IMR-90 (cell line): ENCODE results near the gene LINC01488. TPM values are rescaled to one million over a fixed set of nuclear protein-coding genes. Genes with fewer than 3 reads are reported as not detected.

Experiments
- ATAC-seq: fragments of 200-7000 bp; cut with Tn5 transposase; 2 replicates; pipeline ENCODE4 v1.9.1; 2020; ENCODE audit warnings: low read depth, mild to moderate bottlenecking, moderate library complexity
- BruUV-seq: library from RNA; stranded (reverse); fragments of 400-500 nt; replicated peaks from 2 replicates; lab custom pipeline; 2021; lab: Mats Ljungman, UMichigan
- CTCF ChIA-PET: fragments of 300-600 bp; formaldehyde crosslinking; extraction: SDS; loops from one replicate; lab custom pipeline; 2021; ENCODE audit warnings: antibody characterized with exemption; lab: Yijun Ruan, JAX
- POLR2A ChIA-PET: fragments of 300-600 bp; sonication (Branson Sonifier 250); formaldehyde crosslinking; loops from one replicate; lab custom pipeline; 2022; ENCODE audit warnings: antibody characterized with exemption; ENCODE audit not compliant: unreplicated experiment; lab: Charles Lee
- DNase-seq: peaks from one replicate; pipeline ENCODE4 v3.0.0; 2013
- H2AFZ ChIP-seq: replicated peaks from 2 replicates; pipeline ENCODE3; 2013; ENCODE audit warnings: low read length, mild to moderate bottlenecking; ENCODE audit not compliant: poor library complexity
- H2AK5ac ChIP-seq: 2 replicates; pipeline ENCODE4 v1.6.1; 2013; ENCODE audit warnings: low read depth, low read length, inconsistent platforms
- H2AK9ac ChIP-seq: replicated peaks from 2 replicates; pipeline ENCODE3; 2013; ENCODE audit warnings: mild to moderate bottlenecking, low read depth, low read length, moderate library complexity; ENCODE audit not compliant: poor library complexity
- H2BK120ac ChIP-seq: 2 replicates; pipeline ENCODE4 v1.6.1; 2013; ENCODE audit warnings: low read depth, low read length, inconsistent platforms
- H2BK15ac ChIP-seq: 3 replicates; pipeline ENCODE4 v1.6.1; 2013; ENCODE audit warnings: low read depth, low read length, inconsistent platforms
- H2BK20ac ChIP-seq: 2 replicates; pipeline ENCODE4 v1.6.1; 2013; ENCODE audit warnings: low read depth, mild to moderate bottlenecking, inconsistent platforms, low read length, moderate library complexity
- H2BK5ac ChIP-seq: 2 replicates; pipeline ENCODE4 v1.6.1; 2013; ENCODE audit warnings: mild to moderate bottlenecking, low read depth, low read length, inconsistent platforms; ENCODE audit not compliant: poor library complexity, severe bottlenecking
- H3K14ac ChIP-seq: replicated peaks from 2 replicates; pipeline ENCODE4 v1.6.1; 2013; ENCODE audit warnings: low read depth, low read length, inconsistent platforms
- H3K18ac ChIP-seq: 2 replicates; pipeline ENCODE4 v1.6.1; 2013; ENCODE audit warnings: low read depth, low read length, control low read depth
- H3K23ac ChIP-seq: 2 replicates; pipeline ENCODE4 v1.6.1; 2013; ENCODE audit warnings: low read depth, low read length, inconsistent platforms
- H3K27ac ChIP-seq: 2 replicates; pipeline ENCODE4 v1.5.1; 2013; ENCODE audit warnings: mild to moderate bottlenecking, control low read depth, low read length; ENCODE audit not compliant: insufficient read depth
- H3K27me3 ChIP-seq: 2 replicates; pipeline ENCODE4 v1.6.1; 2013; ENCODE audit warnings: low read length; ENCODE audit not compliant: control insufficient read depth, insufficient read depth
- H3K36me3 ChIP-seq: 2 replicates; pipeline ENCODE4 v1.6.1; 2013; ENCODE audit warnings: low read length, mixed read lengths; ENCODE audit not compliant: control insufficient read depth, insufficient read depth
- H3K4ac ChIP-seq: 2 replicates; pipeline ENCODE4 v1.6.1; 2013; ENCODE audit warnings: low read depth, low read length, inconsistent platforms
- H3K4me1 ChIP-seq: 2 replicates; pipeline ENCODE4 v1.6.1; 2013; ENCODE audit warnings: low read length, mixed read lengths; ENCODE audit not compliant: control insufficient read depth, insufficient read depth
- H3K4me2 ChIP-seq: 2 replicates; pipeline ENCODE4 v1.6.1; 2013; ENCODE audit warnings: low read depth, mild to moderate bottlenecking, control low read depth, low read length, moderate library complexity
- H3K4me3 ChIP-seq: 2 replicates; pipeline ENCODE4 v1.5.1; 2013; ENCODE audit warnings: low read depth, mild to moderate bottlenecking, control low read depth, low read length, moderate library complexity; ENCODE audit not compliant: insufficient read depth
- H3K56ac ChIP-seq: 2 replicates; pipeline ENCODE4 v1.6.1; 2013; ENCODE audit warnings: low read length, inconsistent platforms; ENCODE audit not compliant: insufficient read depth; ENCODE audit errors: extremely low read depth
- H3K79me1 ChIP-seq, 2 experiments: 2 replicates each; pipeline ENCODE4 v1.6.1; 2013; ENCODE audit warnings: low read length in 2 of 2, inconsistent platforms in 1 of 2, low read depth in 1 of 2
- H3K9ac ChIP-seq: 2 replicates; pipeline ENCODE4 v1.6.1; 2013; ENCODE audit warnings: low read depth, low read length, control low read depth
- H3K9me1 ChIP-seq: 2 replicates; pipeline ENCODE4 v1.6.1; 2013; ENCODE audit warnings: low read length, inconsistent platforms; ENCODE audit not compliant: insufficient read depth
- H3K9me3 ChIP-seq: 2 replicates; pipeline ENCODE4 v1.6.1; 2013; ENCODE audit warnings: low read length; ENCODE audit not compliant: control insufficient read depth, insufficient read depth
- H4K20me1 ChIP-seq: 2 replicates; pipeline ENCODE4 v1.6.1; 2013; ENCODE audit warnings: low read length, inconsistent platforms; ENCODE audit not compliant: insufficient read depth
- H4K5ac ChIP-seq: 2 replicates; pipeline ENCODE4 v1.6.1; 2013; ENCODE audit warnings: mild to moderate bottlenecking, low read depth, low read length, control low read depth
- H4K8ac ChIP-seq, 2 experiments: 2 replicates each; pipeline ENCODE4 v1.6.1; 2013; ENCODE audit warnings: low read depth in 2 of 2, low read length in 2 of 2, control low read depth in 1 of 2, inconsistent platforms in 1 of 2
- H4K91ac ChIP-seq: 2 replicates; pipeline ENCODE4 v1.6.1; 2013; ENCODE audit warnings: low read depth, low read length, inconsistent platforms; ENCODE audit not compliant: insufficient read depth
- MAFK ChIP-seq: IDR thresholded peaks from 2 replicates; pipeline ENCODE4 v1.6.1; 2012; ENCODE audit warnings: low read depth, low read length, improper control_type of control experiment
- MXI1 ChIP-seq: IDR thresholded peaks from 2 replicates; pipeline ENCODE4 v1.6.1; 2012; ENCODE audit warnings: low read depth, mild to moderate bottlenecking, low read length, moderate library complexity, borderline replicate concordance
- RAD21 ChIP-seq: IDR thresholded peaks from 2 replicates; pipeline ENCODE4 v1.6.1; 2012; ENCODE audit warnings: low read length, improper control_type of control experiment
- RCOR1 ChIP-seq: IDR thresholded peaks from 2 replicates; pipeline ENCODE4 v1.6.1; 2012; ENCODE audit warnings: mild to moderate bottlenecking, low read length, improper control_type of control experiment; ENCODE audit not compliant: insufficient replicate concordance
- WGBS, 2 experiments: methylation state at CpG; one replicate each; pipeline versions ENCODE4 v1.1.5 to v1.1.7; 2013; ENCODE audit warnings: missing lambda C conversion rate in 2 of 2; ENCODE audit not compliant: insufficient read length in 1 of 2; ENCODE audit errors: extremely low coverage in 2 of 2; 5-methylcytosine and 5-hydroxymethylcytosine counted together
- dilution Hi-C: fragments of 300-500 bp; cut with HindIII; formaldehyde crosslinking; loops from one replicate; pipeline ENCODE4 v1.14.3; 2018; ENCODE audit warnings: low sequenced_read_pairs; ENCODE audit not compliant: unreplicated experiment
- in situ Hi-C: fragments of 300-500 bp; cut with MboI; formaldehyde crosslinking; loops from 3 replicates; pipeline ENCODE4 v1.14.3; 2019; ENCODE audit warnings: low sequenced_read_pairs, inconsistent platforms, mixed read lengths
- intact Hi-C: fragments of 100-400 bp; cut with micrococcal nuclease; formaldehyde crosslinking; loops from 2 replicates; pipeline ENCODE4 v1.10.0; 2022
- polyA plus RNA-seq, 3 experiments: library from polyadenylated mRNA; depleted of rRNA; stranded (reverse); fragments of >200 nt; gene quantifications; 2 replicates each; pipeline ENCODE4 v1.2.3, GENCODE V29; 2012; ENCODE audit warnings: low replicate concordance in 1 of 3
- total RNA-seq: library from RNA; depleted of rRNA; stranded (reverse); fragments of >200 nt; gene quantifications from 2 replicates; pipeline ENCODE4 v1.2.3, GENCODE V29; 2012

Gene LINC01488
- total and polyA plus RNA-seq, 2 of the 4 experiments (the other 2 are of a cell fraction) = not detected

GRCh38 chr11:69450857-69451220, 30.6 kb upstream of the LINC01488 start:
- Histone ChIP-seq H3K18ac (no peak overlapping the region), H3K56ac (no peak overlapping the region), H3K4ac (no peak overlapping the region), H3K79me1 (no peaks in the 10 kb centered on the region), H2AFZ (no peak overlapping the region), H4K20me1 (no peaks in the 10 kb centered on the region), H4K5ac (no peak overlapping the region), H3K23ac (no peak overlapping the region), H3K14ac (no peak overlapping the region), H3K4me3 (no peak overlapping the region), H2BK120ac (no peak overlapping the region), H3K36me3 (no peaks in the 10 kb centered on the region), H2BK15ac (no peak overlapping the region), H3K4me2 (no peak overlapping the region), H3K4me1 (peaks cover 9% of the 10 kb centered on the region), H2AK5ac (0 out of 2 replicates have a peak overlapping the region, but pooled peaks have one; percentile 9), H2BK20ac (no peak overlapping the region), H3K27ac (no peak overlapping the region), H3K9ac (no peak overlapping the region), H4K91ac (no peak overlapping the region), H2BK5ac (no peak overlapping the region), H3K9me1 (peaks cover 9% of the 10 kb centered on the region; the same call in 1 of the 2 replicates), H2AK9ac (peak overlapping the region; percentile 37), H4K8ac (no peak overlapping the region), H3K9me3 (no peaks in the 10 kb centered on the region), H3K27me3 (no peaks in the 10 kb centered on the region)
- ChIA-PET CTCF (no interaction called here), POLR2A (no interaction called here)
- ATAC-seq = no peak
- 100% methylated on average over 4 of the region's 6 CpGs; no CpG with 5 or more reads in 1 of the 2 experiments for WGBS, 2 experiments
- in situ Hi-C loops (no loop called here), dilution Hi-C loops (no loop called here), intact Hi-C loops (no loop called here)
- BruUV-seq = no TSS peak
- DNase-seq = no peak
- TF ChIP-seq RCOR1 (no peak), RAD21 (no peak), MXI1 (no peak), MAFK (no peak)
